K562 (cell line): ENCODE data around the gene PARP1.

Experiments
- ATF7 ChIP-seq: fragments of 450-650 bp; IDR thresholded peaks from 2 replicates; pipeline ENCODE4 v1.7.1; 2014; ENCODE audit warnings: mild to moderate bottlenecking, moderate library complexity
- CREB1 ChIP-seq, 2 experiments: sonication (generic) in 1 of 2; formaldehyde crosslinking in 1 of 2; IDR thresholded peaks; 2 replicates each; pipeline versions ENCODE4 v1.6.1 to v1.8.0; 2012 to 2022; ENCODE audit warnings: inconsistent platforms in 1 of 2, mild to moderate bottlenecking in 1 of 2, missing genetic modification reagents in 1 of 2, moderate library complexity in 1 of 2
- EHMT2 ChIP-seq: fragments of 450-650 bp; IDR thresholded peaks from 2 replicates; pipeline ENCODE4 v1.6.1; 2018; ENCODE audit warnings: antibody characterized with exemption
- RCOR1 ChIP-seq, 2 experiments: IDR thresholded peaks; 2 replicates each; pipeline ENCODE4 v1.6.1; 2012; ENCODE audit warnings: low read depth in 2 of 2, low read length in 2 of 2, borderline replicate concordance in 1 of 2, improper control_type of control experiment in 1 of 2
- RERE ChIP-seq: sonication (generic); formaldehyde crosslinking; IDR thresholded peaks from 2 replicates; pipeline ENCODE4 v1.8.0; 2023; ENCODE audit warnings: missing genetic modification reagents, mild to moderate bottlenecking, borderline replicate concordance
- SIN3A ChIP-seq, 2 experiments: fragments of 150-350 bp in 1 of 2; IDR thresholded peaks; 2 replicates each; pipeline ENCODE4 v1.6.1; 2011 to 2016; ENCODE audit warnings: borderline replicate concordance in 2 of 2, low read depth in 2 of 2, low read length in 2 of 2, mild to moderate bottlenecking in 2 of 2, moderate library complexity in 2 of 2; ENCODE audit not compliant: control insufficient read depth in 1 of 2
- USF1 ChIP-seq: sonication (generic); formaldehyde crosslinking; IDR thresholded peaks from 2 replicates; pipeline ENCODE4 v1.9.0; 2022; ENCODE audit warnings: mild to moderate bottlenecking, missing genetic modification reagents
- ZBTB1 ChIP-seq: sonication (generic); formaldehyde crosslinking; IDR thresholded peaks from 2 replicates; pipeline ENCODE4 v1.8.1; 2023; ENCODE audit warnings: missing genetic modification reagents, low read depth, mild to moderate bottlenecking, borderline replicate concordance

- TF ChIP-seq SIN3A (IDR thresholded peaks at IDR 0.05; ENCODE audit: borderline replicate concordance in 2 of 2, control insufficient read depth in 1 of 2, low read depth in 2 of 2, low read length in 2 of 2) (no peak), USF1 (CRISPR knock-in tag) (no peak), CREB1 (IDR thresholded peaks at IDR 0.05) (no peak), CREB1 (CRISPR knock-in tag; IDR thresholded peaks at IDR 0.05) (no peak), RCOR1 (IDR thresholded peaks at IDR 0.05; ENCODE audit: borderline replicate concordance in 1 of 2, low read depth in 2 of 2, low read length in 2 of 2) (no peak), RERE (CRISPR knock-in tag) (no peak), ZBTB1 (CRISPR knock-in tag) (no peak), EHMT2 (no peak), ATF7 (no peak)
Measured at GRCh38 chr1:226371027-226371694, 36.7 kb downstream of the PARP1 start.
